NT2/D1 (cell line): Measurements from ENCODE around the gene PIP5K1A.
A peak's percentile ranks its signal among the peaks of the same experiment; 100 is the strongest.

Experiments
- DNase-seq: peaks from one replicate; pipeline ENCODE4 v3.0.0-alpha.2; 2011; ENCODE audit warnings: low read depth, low spot score
- H3K27me3 ChIP-seq: 2 replicates; pipeline ENCODE4 v1.6.0; 2011; ENCODE audit warnings: mild to moderate bottlenecking; ENCODE audit not compliant: insufficient read length, insufficient read depth
- H3K36me3 ChIP-seq: 2 replicates; pipeline ENCODE4 v1.6.1; 2011; ENCODE audit warnings: mild to moderate bottlenecking, low read length, mixed read lengths; ENCODE audit not compliant: insufficient read depth, insufficient read length
- H3K4me1 ChIP-seq: 2 replicates; pipeline ENCODE4 v1.5.1; 2011; ENCODE audit not compliant: insufficient read depth, insufficient read length
- H3K4me3 ChIP-seq: 2 replicates; pipeline ENCODE4 v1.5.1; 2011; ENCODE audit warnings: low read depth; ENCODE audit not compliant: insufficient read length
- H3K9ac ChIP-seq: 2 replicates; pipeline ENCODE4 v1.6.0; 2011; ENCODE audit warnings: low read depth; ENCODE audit not compliant: insufficient read length
- H3K9me3 ChIP-seq: 2 replicates; pipeline ENCODE4 v1.5.1; 2011; ENCODE audit warnings: mild to moderate bottlenecking, low read length; ENCODE audit not compliant: insufficient read depth
- SUZ12 ChIP-seq: IDR thresholded peaks from 2 replicates; pipeline ENCODE4 v1.6.1; 2011; ENCODE audit not compliant: insufficient read length, insufficient read depth; ENCODE audit errors: extremely low read depth
- YY1 ChIP-seq: IDR thresholded peaks from 2 replicates; pipeline ENCODE4 v1.6.1; 2011; ENCODE audit not compliant: insufficient read length, insufficient read depth
- ZNF274 ChIP-seq: IDR thresholded peaks from 2 replicates; pipeline ENCODE4 v1.6.1; 2011; ENCODE audit warnings: mild to moderate bottlenecking, low read depth, low read length

PIP5K1A gene

GRCh38 chr1:151293093-151293492, 94.7 kb downstream of the PIP5K1A start:
- TF ChIP-seq YY1: no peak
- TF ChIP-seq ZNF274: no peak
- TF ChIP-seq SUZ12: no peak
- H3K4me3 ChIP-seq: no peak overlapping the region
- peaks cover 32% of the 10 kb centered on the region for H3K4me1 ChIP-seq
- H3K27me3 ChIP-seq: no peaks in the 10 kb centered on the region
- no peak for DNase-seq
- peaks cover 94% of the 10 kb centered on the region for H3K36me3 ChIP-seq
- no peak overlapping the region for H3K9ac ChIP-seq
- H3K9me3 ChIP-seq: no peaks in the 10 kb centered on the region

DNA sequence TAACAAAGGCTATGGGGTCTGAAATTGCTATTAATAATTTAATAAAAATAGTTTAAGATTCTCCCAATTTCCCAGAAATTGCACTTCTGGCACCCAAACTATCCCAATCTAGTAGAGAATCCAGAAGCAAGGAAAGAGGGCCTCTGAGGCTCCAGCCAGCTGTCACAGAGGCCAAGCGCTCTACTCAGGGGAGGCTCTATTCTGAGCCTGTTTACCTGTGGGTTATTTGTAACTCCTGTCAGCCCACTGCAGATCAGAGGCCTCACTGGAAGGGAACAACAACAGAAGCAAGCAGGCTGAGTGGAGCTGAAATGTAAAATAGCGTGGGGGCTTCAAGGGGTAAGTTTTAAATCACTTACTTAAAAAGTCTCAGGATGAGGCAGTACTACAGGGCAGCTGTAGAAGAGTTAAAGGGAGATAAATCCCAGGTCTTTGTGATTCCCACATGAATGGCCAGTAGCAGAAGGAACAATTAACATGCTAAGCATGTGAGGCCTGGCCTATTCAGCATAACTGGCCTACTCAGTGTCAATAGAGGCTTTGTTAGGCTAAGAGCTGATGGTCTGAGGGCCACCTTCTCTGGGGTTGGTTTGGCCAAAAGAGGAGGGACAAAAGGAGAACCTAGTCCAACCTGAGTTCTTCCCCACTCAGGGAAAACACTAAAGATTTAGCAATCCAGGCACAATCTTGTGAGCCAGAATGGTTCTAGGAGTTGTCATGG, 96.5 kb downstream of the PIP5K1A start:
- TF ChIP-seq ZNF274 (no peak), SUZ12 (no peak), YY1 (no peak)
- Histone ChIP-seq H3K27me3 (no peaks in the 10 kb centered on the region), H3K4me1 (peaks cover 25% of the 10 kb centered on the region), H3K9ac (peak overlapping the region; percentile 2), H3K9me3 (no peaks in the 10 kb centered on the region), H3K36me3 (peaks cover 94% of the 10 kb centered on the region), H3K4me3 (no peak overlapping the region)
- peak; percentile 87 for DNase-seq
